IMR-90 (cell line): Measurements from ENCODE around the gene ATXN10. TPM values are rescaled to one million over a fixed set of nuclear protein-coding genes. Genes with fewer than 3 reads are reported as not detected.

Experiments used
- ATAC-seq: fragments of 200-7000 bp; cut with Tn5 transposase; 2 replicates; pipeline ENCODE4 v1.9.1; 2020; ENCODE audit warnings: low read depth, mild to moderate bottlenecking, moderate library complexity
- BruUV-seq: library from RNA; stranded (reverse); fragments of 400-500 nt; replicated peaks from 2 replicates; lab custom pipeline; 2021; lab: Mats Ljungman, UMichigan
- CTCF ChIA-PET: fragments of 300-600 bp; formaldehyde crosslinking; extraction: SDS; loops from one replicate; lab custom pipeline; 2021; ENCODE audit warnings: antibody characterized with exemption; lab: Yijun Ruan, JAX
- POLR2A ChIA-PET: fragments of 300-600 bp; sonication (Branson Sonifier 250); formaldehyde crosslinking; loops from one replicate; lab custom pipeline; 2022; ENCODE audit warnings: antibody characterized with exemption; ENCODE audit not compliant: unreplicated experiment; lab: Charles Lee
- DNase-seq: peaks from one replicate; pipeline ENCODE4 v3.0.0; 2013
- H2AFZ ChIP-seq: replicated peaks from 2 replicates; pipeline ENCODE3; 2013; ENCODE audit warnings: low read length, mild to moderate bottlenecking; ENCODE audit not compliant: poor library complexity
- H2AK5ac ChIP-seq: 2 replicates; pipeline ENCODE4 v1.6.1; 2013; ENCODE audit warnings: low read depth, low read length, inconsistent platforms
- H2AK9ac ChIP-seq: replicated peaks from 2 replicates; pipeline ENCODE3; 2013; ENCODE audit warnings: mild to moderate bottlenecking, low read depth, low read length, moderate library complexity; ENCODE audit not compliant: poor library complexity
- H2BK120ac ChIP-seq: 2 replicates; pipeline ENCODE4 v1.6.1; 2013; ENCODE audit warnings: low read depth, low read length, inconsistent platforms
- H2BK15ac ChIP-seq: 3 replicates; pipeline ENCODE4 v1.6.1; 2013; ENCODE audit warnings: low read depth, low read length, inconsistent platforms
- H2BK20ac ChIP-seq: 2 replicates; pipeline ENCODE4 v1.6.1; 2013; ENCODE audit warnings: low read depth, mild to moderate bottlenecking, inconsistent platforms, low read length, moderate library complexity
- H2BK5ac ChIP-seq: 2 replicates; pipeline ENCODE4 v1.6.1; 2013; ENCODE audit warnings: mild to moderate bottlenecking, low read depth, low read length, inconsistent platforms; ENCODE audit not compliant: poor library complexity, severe bottlenecking
- H3K14ac ChIP-seq: replicated peaks from 2 replicates; pipeline ENCODE4 v1.6.1; 2013; ENCODE audit warnings: low read depth, low read length, inconsistent platforms
- H3K18ac ChIP-seq: 2 replicates; pipeline ENCODE4 v1.6.1; 2013; ENCODE audit warnings: low read depth, low read length, control low read depth
- H3K23ac ChIP-seq: 2 replicates; pipeline ENCODE4 v1.6.1; 2013; ENCODE audit warnings: low read depth, low read length, inconsistent platforms
- H3K27ac ChIP-seq: 2 replicates; pipeline ENCODE4 v1.5.1; 2013; ENCODE audit warnings: mild to moderate bottlenecking, control low read depth, low read length; ENCODE audit not compliant: insufficient read depth
- H3K27me3 ChIP-seq: 2 replicates; pipeline ENCODE4 v1.6.1; 2013; ENCODE audit warnings: low read length; ENCODE audit not compliant: control insufficient read depth, insufficient read depth
- H3K36me3 ChIP-seq: 2 replicates; pipeline ENCODE4 v1.6.1; 2013; ENCODE audit warnings: low read length, mixed read lengths; ENCODE audit not compliant: control insufficient read depth, insufficient read depth
- H3K4ac ChIP-seq: 2 replicates; pipeline ENCODE4 v1.6.1; 2013; ENCODE audit warnings: low read depth, low read length, inconsistent platforms
- H3K4me1 ChIP-seq: 2 replicates; pipeline ENCODE4 v1.6.1; 2013; ENCODE audit warnings: low read length, mixed read lengths; ENCODE audit not compliant: control insufficient read depth, insufficient read depth
- H3K4me2 ChIP-seq: 2 replicates; pipeline ENCODE4 v1.6.1; 2013; ENCODE audit warnings: low read depth, mild to moderate bottlenecking, control low read depth, low read length, moderate library complexity
- H3K4me3 ChIP-seq: 2 replicates; pipeline ENCODE4 v1.5.1; 2013; ENCODE audit warnings: low read depth, mild to moderate bottlenecking, control low read depth, low read length, moderate library complexity; ENCODE audit not compliant: insufficient read depth
- H3K56ac ChIP-seq: 2 replicates; pipeline ENCODE4 v1.6.1; 2013; ENCODE audit warnings: low read length, inconsistent platforms; ENCODE audit not compliant: insufficient read depth; ENCODE audit errors: extremely low read depth
- H3K79me1 ChIP-seq, 2 experiments: 2 replicates each; pipeline ENCODE4 v1.6.1; 2013; ENCODE audit warnings: low read length in 2 of 2, inconsistent platforms in 1 of 2, low read depth in 1 of 2
- H3K9ac ChIP-seq: 2 replicates; pipeline ENCODE4 v1.6.1; 2013; ENCODE audit warnings: low read depth, low read length, control low read depth
- H3K9me1 ChIP-seq: 2 replicates; pipeline ENCODE4 v1.6.1; 2013; ENCODE audit warnings: low read length, inconsistent platforms; ENCODE audit not compliant: insufficient read depth
- H3K9me3 ChIP-seq: 2 replicates; pipeline ENCODE4 v1.6.1; 2013; ENCODE audit warnings: low read length; ENCODE audit not compliant: control insufficient read depth, insufficient read depth
- H4K20me1 ChIP-seq: 2 replicates; pipeline ENCODE4 v1.6.1; 2013; ENCODE audit warnings: low read length, inconsistent platforms; ENCODE audit not compliant: insufficient read depth
- H4K5ac ChIP-seq: 2 replicates; pipeline ENCODE4 v1.6.1; 2013; ENCODE audit warnings: mild to moderate bottlenecking, low read depth, low read length, control low read depth
- H4K8ac ChIP-seq, 2 experiments: 2 replicates each; pipeline ENCODE4 v1.6.1; 2013; ENCODE audit warnings: low read depth in 2 of 2, low read length in 2 of 2, control low read depth in 1 of 2, inconsistent platforms in 1 of 2
- H4K91ac ChIP-seq: 2 replicates; pipeline ENCODE4 v1.6.1; 2013; ENCODE audit warnings: low read depth, low read length, inconsistent platforms; ENCODE audit not compliant: insufficient read depth
- FOS ChIP-seq: fragments of 150-350 bp; IDR thresholded peaks from 2 replicates; pipeline ENCODE4 v1.6.1; 2016; ENCODE audit warnings: low read depth, low read length
- MAFK ChIP-seq: IDR thresholded peaks from 2 replicates; pipeline ENCODE4 v1.6.1; 2012; ENCODE audit warnings: low read depth, low read length, improper control_type of control experiment
- MAZ ChIP-seq: IDR thresholded peaks from 2 replicates; pipeline ENCODE4 v1.6.1; 2012; ENCODE audit warnings: low read depth, mild to moderate bottlenecking, low read length, improper control_type of control experiment, moderate library complexity, borderline replicate concordance
- RAD21 ChIP-seq: IDR thresholded peaks from 2 replicates; pipeline ENCODE4 v1.6.1; 2012; ENCODE audit warnings: low read length, improper control_type of control experiment
- RCOR1 ChIP-seq: IDR thresholded peaks from 2 replicates; pipeline ENCODE4 v1.6.1; 2012; ENCODE audit warnings: mild to moderate bottlenecking, low read length, improper control_type of control experiment; ENCODE audit not compliant: insufficient replicate concordance
- WGBS, 2 experiments: methylation state at CpG; one replicate each; pipeline versions ENCODE4 v1.1.5 to v1.1.7; 2013; ENCODE audit warnings: missing lambda C conversion rate in 2 of 2; ENCODE audit not compliant: insufficient read length in 1 of 2; ENCODE audit errors: extremely low coverage in 2 of 2; 5-methylcytosine and 5-hydroxymethylcytosine counted together
- dilution Hi-C: fragments of 300-500 bp; cut with HindIII; formaldehyde crosslinking; loops from one replicate; pipeline ENCODE4 v1.14.3; 2018; ENCODE audit warnings: low sequenced_read_pairs; ENCODE audit not compliant: unreplicated experiment
- in situ Hi-C: fragments of 300-500 bp; cut with MboI; formaldehyde crosslinking; loops from 3 replicates; pipeline ENCODE4 v1.14.3; 2019; ENCODE audit warnings: low sequenced_read_pairs, inconsistent platforms, mixed read lengths
- intact Hi-C: fragments of 100-400 bp; cut with micrococcal nuclease; formaldehyde crosslinking; loops from 2 replicates; pipeline ENCODE4 v1.10.0; 2022
- polyA plus RNA-seq, 3 experiments: library from polyadenylated mRNA; depleted of rRNA; stranded (reverse); fragments of >200 nt; gene quantifications; 2 replicates each; pipeline ENCODE4 v1.2.3, GENCODE V29; 2012; ENCODE audit warnings: low replicate concordance in 1 of 3
- total RNA-seq: library from RNA; depleted of rRNA; stranded (reverse); fragments of >200 nt; gene quantifications from 2 replicates; pipeline ENCODE4 v1.2.3, GENCODE V29; 2012

Gene ATXN10
- total and polyA plus RNA-seq, 2 of the 4 experiments (the other 2 are of a cell fraction), result 116 to 231 TPM

DNA sequence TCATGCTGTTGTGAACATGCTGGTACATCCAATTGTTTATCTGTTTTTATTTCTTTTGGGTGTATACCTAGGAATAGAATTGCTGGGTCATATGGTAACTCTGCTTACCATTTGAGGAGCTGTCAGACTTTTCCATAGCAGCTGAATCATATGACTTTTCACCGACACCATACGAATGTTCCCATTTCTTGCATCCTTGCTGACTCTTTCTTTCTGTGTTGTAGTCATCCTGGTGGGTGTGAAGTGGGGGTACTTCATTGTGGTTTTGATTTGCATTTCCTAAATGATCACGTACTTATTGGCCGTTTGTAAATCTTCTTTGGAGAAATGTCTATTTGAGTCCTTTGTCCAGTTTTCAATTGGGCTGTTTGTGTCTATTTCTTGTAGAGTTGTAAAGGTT, 26.5 kb downstream of the ATXN10 start:
- Histone ChIP-seq H3K36me3 (peaks cover 43% of the 10 kb centered on the region), H3K4ac (no peak overlapping the region), H4K5ac (no peak overlapping the region), H3K79me1 (peaks cover 28 to 71% of the 10 kb centered on the region in 2 experiments), H2BK120ac (no peak overlapping the region), H3K4me2 (no peak overlapping the region), H3K56ac (no peak overlapping the region), H3K18ac (no peak overlapping the region), H3K27me3 (no peaks in the 10 kb centered on the region), H4K8ac (no peak overlapping the region), H3K4me1 (peaks cover 3% of the 10 kb centered on the region; the same call in 1 of the 2 replicates), H2BK15ac (no peak overlapping the region), H4K91ac (no peak overlapping the region), H2AFZ (no peak overlapping the region), H2AK5ac (no peak overlapping the region), H3K23ac (no peak overlapping the region), H3K27ac (no peak overlapping the region), H3K9me1 (peaks cover 12% of the 10 kb centered on the region), H2BK5ac (no peak overlapping the region), H2AK9ac (no peak overlapping the region), H2BK20ac (no peak overlapping the region), H3K9me3 (no peaks in the 10 kb centered on the region), H3K4me3 (no peak overlapping the region), H3K9ac (no peak overlapping the region), H3K14ac (no peak overlapping the region), H4K20me1 (peaks cover 16% of the 10 kb centered on the region; the same call in 1 of the 2 replicates)
- DNase-seq (no peak), ATAC-seq (no peak)
- in situ Hi-C loops, result no loop called here
- ChIA-PET POLR2A (no interaction called here), CTCF (no interaction called here)
- dilution Hi-C loops, result no loop called here
- no CpG with 5 or more reads among the region's 4 CpGs for WGBS, 2 experiments
- intact Hi-C loops, result no loop called here
- TF ChIP-seq RCOR1 (no peak), MAFK (no peak), RAD21 (no peak), MAZ (no peak), FOS (no peak)
- no TSS peak for BruUV-seq
